GM12878 (cell line): ENCODE results near the gene PTPRH. TPM values are rescaled to one million over a fixed set of nuclear protein-coding genes. Genes with fewer than 3 reads are reported as not detected.

Experiments used
- ATAC-seq: fragments of 200-7000 bp; cut with Tn5 transposase; 3 replicates; pipeline ENCODE4 v1.9.1; 2020; ENCODE audit warnings: mild to moderate bottlenecking, moderate library complexity
- BruUV-seq: library from RNA; stranded (reverse); fragments of 400-500 nt; replicated peaks from 2 replicates; lab custom pipeline; 2021; lab: Mats Ljungman, UMichigan
- CTCF ChIA-PET: fragments of 300-600 bp; sonication (Branson Sonifier 250); formaldehyde crosslinking; extraction: SDS; loops from one replicate; lab custom pipeline; 2021; ENCODE audit warnings: inconsistent platforms; lab: Yijun Ruan, JAX
- POLR2A ChIA-PET: fragments of 350-600 bp; formaldehyde crosslinking; extraction: SDS; loops from one replicate; lab custom pipeline; 2021; ENCODE audit warnings: inconsistent platforms; lab: Charles Lee
- RAD21 ChIA-PET: fragments of 300-600 bp; sonication (Branson Sonifier 250); formaldehyde crosslinking; loops from one replicate; lab custom pipeline; 2023; ENCODE audit warnings: antibody characterized with exemption; ENCODE audit not compliant: unreplicated experiment; lab: Charles Lee
- SMC1A ChIA-PET: fragments of 300-600 bp; sonication (Branson Sonifier 250); formaldehyde crosslinking; loops from one replicate; lab custom pipeline; 2023; ENCODE audit not compliant: unreplicated experiment, uncharacterized antibody; lab: Charles Lee
- DNase-seq: peaks from one replicate; pipeline ENCODE4 v3.0.0-alpha.2; 2011; ENCODE audit warnings: low read depth, low spot score
- FAIRE-seq: peaks from 3 replicates; lab custom pipeline; 2011; peaks lifted over from hg19 to GRCh38; lab: Jason Lieb, UNC
- H2AFZ ChIP-seq: 2 replicates; pipeline ENCODE4 v1.6.0; 2011; ENCODE audit warnings: low read depth, low read length, control low read depth; ENCODE audit not compliant: control insufficient read depth
- H3K27ac ChIP-seq: 2 replicates; pipeline ENCODE4 v1.5.1; 2011; ENCODE audit warnings: control low read depth; ENCODE audit not compliant: control insufficient read depth, insufficient read depth
- H3K27me3 ChIP-seq, 2 experiments: replicated peaks in 1 of 2; 2 replicates each; pipeline versions ENCODE4 v1.6.0 to v1.6.1; 2011; ENCODE audit warnings: low read length in 1 of 2; ENCODE audit not compliant: control insufficient read depth in 2 of 2, insufficient read depth in 2 of 2
- H3K36me3 ChIP-seq, 2 experiments: 2 replicates each; pipeline ENCODE4 v1.5.1; 2011; ENCODE audit warnings: low read length in 1 of 2; ENCODE audit not compliant: control insufficient read depth in 2 of 2, insufficient read depth in 2 of 2
- H3K4me1 ChIP-seq: 2 replicates; pipeline ENCODE4 v1.6.1; 2011; ENCODE audit warnings: mild to moderate bottlenecking, low read length, moderate library complexity, mixed read lengths; ENCODE audit not compliant: control insufficient read depth, insufficient read depth
- H3K4me2 ChIP-seq: 2 replicates; pipeline ENCODE4 v1.6.0; 2011; ENCODE audit warnings: control low read depth; ENCODE audit not compliant: control insufficient read depth, insufficient read depth
- H3K4me3 ChIP-seq: fragments of 200-600 bp; sonication (generic); 2 replicates; pipeline ENCODE4 v1.5.1; 2016
- H3K79me2 ChIP-seq: 2 replicates; pipeline ENCODE4 v1.6.0; 2011; ENCODE audit warnings: low read length; ENCODE audit not compliant: control insufficient read depth, insufficient read depth
- H3K9ac ChIP-seq: 2 replicates; pipeline ENCODE4 v1.8.0; 2011; ENCODE audit warnings: low read length, control low read depth, mixed read lengths; ENCODE audit not compliant: control insufficient read depth, insufficient read depth
- H3K9me3 ChIP-seq: replicated peaks from 3 replicates; pipeline ENCODE4 v1.5.1; 2011; ENCODE audit warnings: mild to moderate bottlenecking, low read length; ENCODE audit not compliant: control insufficient read depth, insufficient read depth
- H4K20me1 ChIP-seq: 2 replicates; pipeline ENCODE4 v1.6.0; 2011; ENCODE audit not compliant: control insufficient read depth, insufficient read depth
- BHLHE40 ChIP-seq, 2 experiments: fragments of 450-650 bp in 1 of 2; IDR thresholded peaks; 2 replicates each; pipeline ENCODE4 v1.6.1; 2011 to 2017; ENCODE audit warnings: low read depth in 2 of 2, borderline replicate concordance in 1 of 2, improper control_type of control experiment in 1 of 2, low read length in 1 of 2, mild to moderate bottlenecking in 1 of 2
- CEBPB ChIP-seq, 2 experiments: fragments of 150-350 bp in 1 of 2; IDR thresholded peaks; 2 replicates each; pipeline ENCODE4 v1.6.1; 2012 to 2014; ENCODE audit warnings: low read depth in 2 of 2, low read length in 2 of 2, borderline replicate concordance in 1 of 2, inconsistent platforms in 1 of 2
- FOS ChIP-seq: IDR thresholded peaks from 3 replicates; pipeline ENCODE4 v1.6.1; 2011; ENCODE audit warnings: borderline replicate concordance; ENCODE audit not compliant: insufficient read length; ENCODE audit errors: extremely low read depth
- FOXM1 ChIP-seq: IDR thresholded peaks from 2 replicates; pipeline ENCODE4 v1.6.1; 2012; ENCODE audit warnings: low read depth, mild to moderate bottlenecking, inconsistent platforms, low read length, moderate library complexity
- NFYB ChIP-seq: IDR thresholded peaks from 2 replicates; pipeline ENCODE4 v1.6.1; 2011; ENCODE audit warnings: low read depth, mild to moderate bottlenecking, low read length, improper control_type of control experiment, moderate library complexity; ENCODE audit not compliant: insufficient read depth
- PBX3 ChIP-seq: IDR thresholded peaks from 2 replicates; pipeline ENCODE4 v1.6.1; 2011; ENCODE audit warnings: mild to moderate bottlenecking, low read depth, low read length, moderate library complexity; ENCODE audit not compliant: insufficient replicate concordance
- PKNOX1 ChIP-seq: fragments of 450-650 bp; IDR thresholded peaks from 2 replicates; pipeline ENCODE4 v1.6.1; 2016; ENCODE audit warnings: mild to moderate bottlenecking
- RAD21 ChIP-seq: IDR thresholded peaks from 2 replicates; pipeline ENCODE4 v1.6.1; 2011; ENCODE audit warnings: mild to moderate bottlenecking, low read depth, low read length, moderate library complexity; ENCODE audit not compliant: insufficient read depth
- SPI1 ChIP-seq: IDR thresholded peaks from 2 replicates; pipeline ENCODE4 v1.6.1; 2011; ENCODE audit warnings: low read depth, mild to moderate bottlenecking, low read length, moderate library complexity, borderline replicate concordance; ENCODE audit not compliant: insufficient read depth
- SUPT20H ChIP-seq: IDR thresholded peaks from 2 replicates; pipeline ENCODE4 v1.6.1; 2011; ENCODE audit warnings: low read depth, mild to moderate bottlenecking, low read length, moderate library complexity, borderline replicate concordance; ENCODE audit not compliant: control insufficient read depth
- ZNF274 ChIP-seq: IDR thresholded peaks from one replicate; pipeline ENCODE4 v1.8.0; 2011; ENCODE audit not compliant: insufficient read length, insufficient read depth
- ZNF384 ChIP-seq: IDR thresholded peaks from 2 replicates; pipeline ENCODE4 v1.6.1; 2012; ENCODE audit warnings: low read depth, mild to moderate bottlenecking, low read length, improper control_type of control experiment, borderline replicate concordance
- WGBS: methylation state at CpG from one replicate; pipeline ENCODE4 v1.1.6; 2016; ENCODE audit warnings: low lambda C conversion rate; ENCODE audit not compliant: insufficient replicate concordance, insufficient coverage; ENCODE audit errors: missing lambda C conversion rate; 5-methylcytosine and 5-hydroxymethylcytosine counted together
- in situ Hi-C: fragments of 300-500 bp; cut with MboI; formaldehyde crosslinking; loops from 9 replicates; pipeline ENCODE4 v1.14.3; 2018; ENCODE audit warnings: mixed read lengths
- intact Hi-C: fragments of 100-400 bp; cut with micrococcal nuclease; formaldehyde crosslinking; loops from one replicate; pipeline ENCODE4 v1.14.2; 2022; ENCODE audit not compliant: unreplicated experiment
- polyA plus RNA-seq, 11 experiments: library from polyadenylated mRNA; depleted of rRNA in 4 of 11; unstranded in 6 of 11; stranded (reverse) in 5 of 11; fragments of >200 nt; fragmentation: Nextera tagmentation in 4 of 11; fragmentation: Illumina TruSeq in 1 of 11; extraction: Ambion mirVana in 4 of 11; extraction: Trizol in 1 of 11; gene quantifications; 1 replicate in 1 of 11; 2 replicates in 10 of 11; pipeline versions ENCODE4 v1.2.1 to v1.2.3, GENCODE V29; 2011 to 2016; ENCODE audit warnings: inconsistent platforms in 2 of 11, missing spikeins in 2 of 11, low read depth in 1 of 11
- total RNA-seq, 4 experiments: library from RNA; depleted of rRNA in 3 of 4; stranded (reverse); fragments of >200 nt in 3 of 4; fragmentation: Illumina TruSeq in 1 of 4; extraction: Trizol in 1 of 4; gene quantifications; 2 replicates each; pipeline versions ENCODE4 v1.2.1 to v1.2.3, GENCODE V29; 2013 to 2021

Gene PTPRH
- total and polyA plus RNA-seq, 10 of the 15 experiments (the other 5 are each of a cell fraction or from before 2014, with no cell fraction given): 0.08 TPM; not detected in 9

DNA sequence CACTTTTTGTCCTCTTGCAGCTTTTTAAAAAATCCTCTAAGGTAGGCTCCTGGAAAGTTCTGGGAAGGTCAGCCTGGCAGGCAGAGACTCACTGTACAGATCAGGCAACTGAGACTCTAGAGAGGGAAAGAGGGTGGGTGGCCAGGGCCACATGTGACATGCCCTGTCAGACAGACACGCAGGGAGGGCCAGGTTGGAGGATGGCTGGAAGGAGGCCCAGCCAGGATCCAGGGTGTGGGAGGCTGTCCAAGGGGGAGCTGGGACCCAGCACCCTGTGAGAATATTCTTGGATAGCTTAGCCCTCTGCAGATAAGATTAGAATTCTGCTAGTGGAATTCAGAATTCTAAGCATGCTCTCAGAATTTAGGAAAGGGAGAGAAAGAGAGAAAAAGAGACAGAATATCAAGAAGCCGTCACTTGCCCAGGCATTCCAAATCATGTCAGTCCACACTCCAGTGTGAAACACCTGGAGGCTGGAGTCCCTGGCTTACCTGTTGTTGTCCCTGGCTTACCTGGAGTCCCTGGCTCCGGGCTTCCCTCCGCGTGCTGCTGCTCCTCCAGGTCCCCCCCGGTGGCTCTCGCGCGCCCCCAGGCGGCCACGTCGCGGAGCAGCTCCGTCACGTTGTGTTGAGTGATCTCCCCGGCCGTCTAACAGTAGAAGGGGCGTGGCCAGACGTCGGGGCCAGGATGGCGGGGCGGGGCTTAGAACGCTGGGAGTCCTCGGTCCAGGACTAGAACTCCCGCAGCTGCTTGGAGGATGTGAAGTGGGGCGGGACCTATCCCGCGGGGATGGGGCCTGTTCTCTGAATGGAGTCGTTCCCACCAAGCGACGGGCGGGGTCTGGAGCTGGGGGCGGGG lies 48.9 kb downstream of the PTPRH start (continued):
- peak; percentile 41 for TF ChIP-seq PBX3

DNA sequence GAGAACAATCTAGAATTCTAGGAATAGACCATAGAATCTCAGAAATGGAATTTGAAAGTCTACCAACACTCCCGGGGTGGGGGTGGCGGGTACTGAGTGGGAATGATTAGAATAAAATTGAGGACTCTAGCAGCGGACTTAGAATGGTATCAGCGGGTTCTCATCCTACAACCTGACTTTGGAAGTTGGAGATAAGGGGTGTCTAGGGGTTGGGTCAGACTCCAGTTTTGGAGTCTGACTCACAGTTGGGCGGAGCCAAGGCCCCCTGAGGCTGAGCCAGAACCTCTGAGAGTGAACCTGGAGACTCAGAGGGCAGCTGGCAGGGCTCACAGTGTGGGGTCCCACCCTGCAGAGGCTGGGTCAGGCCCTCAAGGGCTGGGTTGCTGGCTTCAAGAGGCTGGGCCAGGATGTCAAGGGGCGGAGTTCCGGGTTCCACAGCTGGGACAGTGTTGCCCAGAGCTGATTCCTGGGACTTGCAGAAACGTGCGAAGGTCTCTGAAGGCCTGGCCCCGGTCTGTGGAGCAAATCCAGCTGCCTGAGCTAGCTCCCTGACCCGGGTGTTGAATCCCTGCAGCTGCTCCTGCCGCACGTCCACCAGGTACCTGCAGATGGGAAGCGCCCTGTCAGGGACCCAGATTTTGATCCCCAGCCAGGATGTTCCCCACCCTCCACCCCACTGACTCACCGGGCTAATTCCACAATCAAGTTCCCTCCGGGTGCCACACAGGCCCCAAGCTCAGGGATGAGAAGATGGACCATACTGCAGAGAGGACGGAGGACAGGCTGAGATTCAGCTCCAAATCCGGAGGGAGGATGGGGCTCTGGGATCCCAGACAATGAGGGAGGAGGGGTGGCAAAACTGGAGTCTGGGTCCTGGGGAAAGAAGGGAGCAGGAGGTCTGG lies 50.2 kb downstream of the PTPRH start:
- Histone ChIP-seq H3K27me3 (no peaks in the 10 kb centered on the region; a peak in 1 of 4 replicates), H3K9ac (no peak overlapping the region), H3K4me3 (no peak overlapping the region), H4K20me1 (no peaks in the 10 kb centered on the region), H3K9me3 (no peaks in the 10 kb centered on the region; the same call in 2 of the 3 replicates), H2AFZ (no peak overlapping the region), H3K27ac (no peak overlapping the region), H3K4me2 (no peak overlapping the region), H3K36me3 (no peaks in the 10 kb centered on the region), H3K4me1 (no peaks in the 10 kb centered on the region), H3K79me2 (no peaks in the 10 kb centered on the region)
- CTCF ChIA-PET: interaction anchor here (0.6 to 2.8 kb wide), 11 partner anchors 8 to 302 kb away, joined by 3 to 23 read pairs (median 8); partner anchors contain the start of gene ISOC2
- WGBS: 27% methylated on average over 18 of the region's 18 CpGs
- DNase-seq: no peak
- BruUV-seq: no TSS peak
- RAD21 ChIA-PET: interaction anchor here (0.6 to 2.3 kb wide), 6 partner anchors 14 to 116 kb away, joined by 3 to 14 read pairs (median 3); no protein-coding TSS in a partner anchor
- TF ChIP-seq RAD21 (no peak), ZNF274 (no peak), CEBPB (IDR thresholded peaks at IDR 0.05; ENCODE audit: borderline replicate concordance in 1 of 2, low read depth in 2 of 2, low read length in 2 of 2) (no peak), NFYB (no peak), FOS (no peak), SPI1 (no peak), BHLHE40 (IDR thresholded peaks at IDR 0.05; ENCODE audit: borderline replicate concordance in 1 of 2, low read depth in 2 of 2, low read length in 1 of 2) (no peak), SUPT20H (no peak), ZNF384 (no peak), PKNOX1 (no peak), FOXM1 (no peak)
- FAIRE-seq: no peak
- POLR2A ChIA-PET: interaction anchor here (0.6 kb wide), 1 partner anchor 8 kb away, joined by 5 read pairs; no protein-coding TSS in a partner anchor
- intact Hi-C loops (no loop called here), in situ Hi-C loops (no loop called here)
- SMC1A ChIA-PET: no interaction called here
- ATAC-seq: no peak
